Gastroesophageal sphincter (tissue), 3 donors: ENCODE data around the gene SCGB1A1.

Experiments used
- POLR2A ChIP-seq, 2 donors: fragments of 450-650 bp; IDR thresholded peaks; one replicate each; pipeline ENCODE4 v1.6.1; 2017; ENCODE audit warnings: antibody characterized with exemption in 2 of 2, mild to moderate bottlenecking in 2 of 2, moderate library complexity in 1 of 2
- POLR2AphosphoS5 ChIP-seq: sonication (generic); formaldehyde crosslinking; IDR thresholded peaks from one replicate; pipeline ENCODE4 v1.6.1; 2017; ENCODE audit warnings: antibody characterized with exemption
- TF ChIP-seq, protein P1 (sequence below), 4 experiments: fragments of 200-600 bp in 2 of 4; fragments of 450-650 bp in 2 of 4; sonication (generic) in 1 of 4; IDR thresholded peaks; one replicate each; pipeline ENCODE4 v1.5.1; 2017 to 2019; ENCODE audit warnings: antibody characterized with exemption in 4 of 4, mild to moderate bottlenecking in 2 of 4, moderate library complexity in 2 of 4

GRCh38 chr11:62421996-62422395, 3.2 kb downstream of the SCGB1A1 start:
- TF ChIP-seq POLR2A (IDR thresholded peaks at IDR 0.05) = no peak
- TF ChIP-seq, protein P1, sequence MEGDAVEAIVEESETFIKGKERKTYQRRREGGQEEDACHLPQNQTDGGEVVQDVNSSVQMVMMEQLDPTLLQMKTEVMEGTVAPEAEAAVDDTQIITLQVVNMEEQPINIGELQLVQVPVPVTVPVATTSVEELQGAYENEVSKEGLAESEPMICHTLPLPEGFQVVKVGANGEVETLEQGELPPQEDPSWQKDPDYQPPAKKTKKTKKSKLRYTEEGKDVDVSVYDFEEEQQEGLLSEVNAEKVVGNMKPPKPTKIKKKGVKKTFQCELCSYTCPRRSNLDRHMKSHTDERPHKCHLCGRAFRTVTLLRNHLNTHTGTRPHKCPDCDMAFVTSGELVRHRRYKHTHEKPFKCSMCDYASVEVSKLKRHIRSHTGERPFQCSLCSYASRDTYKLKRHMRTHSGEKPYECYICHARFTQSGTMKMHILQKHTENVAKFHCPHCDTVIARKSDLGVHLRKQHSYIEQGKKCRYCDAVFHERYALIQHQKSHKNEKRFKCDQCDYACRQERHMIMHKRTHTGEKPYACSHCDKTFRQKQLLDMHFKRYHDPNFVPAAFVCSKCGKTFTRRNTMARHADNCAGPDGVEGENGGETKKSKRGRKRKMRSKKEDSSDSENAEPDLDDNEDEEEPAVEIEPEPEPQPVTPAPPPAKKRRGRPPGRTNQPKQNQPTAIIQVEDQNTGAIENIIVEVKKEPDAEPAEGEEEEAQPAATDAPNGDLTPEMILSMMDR (IDR thresholded peaks at IDR 0.05) = no peak
- TF ChIP-seq POLR2AphosphoS5 = no peak
